HG02884 (cell line): ENCODE results near the gene KLK3.

Experiments
- ATAC-seq: cut with Tn5 transposase; IDR thresholded peaks from one replicate; pipeline ENCODE4 v1.9.1; 2021; ENCODE audit warnings: mild to moderate bottlenecking, moderate library complexity; ENCODE audit not compliant: unreplicated experiment

KLK3 gene

DNA sequence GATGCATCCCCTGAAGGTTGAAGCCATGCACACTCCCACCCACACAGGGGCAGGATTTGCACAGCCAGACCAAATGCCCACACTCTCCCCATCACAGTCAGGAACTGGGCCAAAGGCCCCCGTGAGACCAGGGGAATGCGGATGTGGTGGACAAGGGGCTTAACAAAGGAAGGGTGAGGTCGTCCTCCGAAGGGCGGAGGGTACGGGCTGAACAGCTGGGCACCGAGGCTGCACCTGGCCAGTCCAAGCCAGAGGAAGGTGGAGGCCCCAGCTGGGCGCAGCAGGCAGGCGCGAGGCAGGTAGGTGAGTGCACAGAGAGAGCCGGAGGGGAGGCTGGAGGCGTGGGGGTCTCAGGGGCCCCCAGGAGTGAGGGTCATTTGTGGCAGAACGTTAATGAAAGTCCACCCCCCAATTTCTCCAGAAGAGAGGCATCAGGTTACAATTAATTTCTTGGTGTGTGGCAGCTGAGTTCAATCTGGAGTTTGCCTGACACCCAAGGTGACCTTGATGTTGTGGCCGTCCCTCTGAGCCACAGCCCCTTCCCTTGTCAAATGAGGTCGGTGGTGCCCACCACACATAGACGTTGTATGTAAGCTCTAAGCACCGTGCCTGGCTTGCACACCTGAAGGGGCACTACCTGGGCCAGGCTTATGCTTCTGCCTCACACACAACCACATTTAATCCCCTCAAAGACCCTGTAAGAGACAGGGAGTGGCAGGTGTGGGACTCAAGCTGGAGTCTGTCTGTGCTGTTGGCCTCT, 24.3 kb upstream of the KLK3 start:
- no peak for ATAC-seq

DNA sequence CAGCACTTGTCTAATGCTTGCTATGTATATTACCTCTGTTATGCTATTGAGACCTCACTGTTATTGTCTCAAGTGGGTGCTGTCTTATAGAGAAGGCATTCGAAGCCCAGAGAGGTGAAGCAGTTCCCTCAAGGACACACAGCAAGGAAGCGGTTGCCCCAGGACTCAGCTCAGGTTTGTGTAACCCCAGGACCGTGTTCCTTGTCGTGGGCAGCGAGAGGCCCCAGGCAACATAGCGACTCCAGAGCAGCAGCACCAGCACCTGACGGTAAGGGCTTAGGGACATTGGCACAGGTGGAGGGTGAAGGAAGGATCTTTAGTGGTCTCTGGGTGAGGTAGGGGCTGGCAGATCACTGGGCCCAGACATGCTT, 23.7 kb upstream of the KLK3 start:
- no peak for ATAC-seq

DNA sequence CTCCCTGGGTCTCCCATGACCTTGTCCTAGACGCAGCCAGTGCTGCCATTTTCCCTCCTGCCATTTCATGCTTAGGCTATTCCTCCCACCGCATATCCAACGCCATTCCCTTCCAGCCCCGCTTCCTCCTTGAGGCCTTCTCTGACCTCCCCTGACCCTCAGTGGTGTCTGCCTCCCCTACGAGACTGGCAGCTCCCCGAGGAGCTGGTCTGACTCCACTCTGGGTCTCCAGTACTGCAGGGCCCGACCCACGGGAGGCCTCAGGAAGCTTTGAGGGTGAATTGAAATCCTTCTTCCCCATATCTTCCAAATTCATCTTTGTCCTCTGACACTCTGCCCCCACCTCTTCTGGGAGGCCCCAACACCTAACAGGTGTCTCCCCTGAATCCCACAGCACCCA, 22.0 kb upstream of the KLK3 start:
- no peak for ATAC-seq

DNA sequence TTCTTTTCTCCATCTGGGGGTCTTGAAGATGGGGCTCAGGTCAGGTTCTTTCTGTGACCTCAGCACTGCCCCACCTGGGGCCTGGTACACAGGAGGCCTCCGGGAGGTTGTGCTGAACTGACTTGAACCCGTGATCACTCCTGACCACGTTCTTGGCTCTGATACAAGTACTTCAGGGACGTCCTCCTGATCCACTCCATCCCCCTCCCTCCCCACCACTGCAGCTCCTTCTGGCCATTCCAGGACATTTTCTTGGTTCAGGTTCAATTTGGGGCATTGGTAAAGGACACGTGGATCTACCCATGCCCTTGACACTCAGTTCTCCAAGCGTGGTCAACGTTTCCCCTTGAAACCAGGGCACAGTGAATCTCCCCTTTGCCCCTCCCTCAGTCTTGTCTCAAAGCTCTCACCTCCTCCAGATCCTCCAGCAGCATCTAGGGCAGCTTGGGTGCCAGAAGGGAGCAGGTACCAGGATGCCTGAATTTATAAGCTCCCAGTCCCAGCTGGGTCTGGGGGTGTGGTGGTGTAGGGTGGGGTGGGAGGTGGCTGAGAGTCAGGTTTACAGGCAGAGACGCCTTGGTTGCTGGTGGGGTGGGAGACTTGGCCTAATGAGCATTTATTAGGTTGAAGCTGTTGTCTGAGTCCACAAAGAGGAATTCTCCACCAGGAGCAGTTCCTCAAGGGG, 21.5 kb upstream of the KLK3 start, which contains the start of gene KLK15:
TSS of gene KLK15 (minus strand) at position 458 of the 685 bp plus-strand sequence. CDS start 2,082 bp downstream, outside the sequence.
- ATAC-seq = no peak

DNA sequence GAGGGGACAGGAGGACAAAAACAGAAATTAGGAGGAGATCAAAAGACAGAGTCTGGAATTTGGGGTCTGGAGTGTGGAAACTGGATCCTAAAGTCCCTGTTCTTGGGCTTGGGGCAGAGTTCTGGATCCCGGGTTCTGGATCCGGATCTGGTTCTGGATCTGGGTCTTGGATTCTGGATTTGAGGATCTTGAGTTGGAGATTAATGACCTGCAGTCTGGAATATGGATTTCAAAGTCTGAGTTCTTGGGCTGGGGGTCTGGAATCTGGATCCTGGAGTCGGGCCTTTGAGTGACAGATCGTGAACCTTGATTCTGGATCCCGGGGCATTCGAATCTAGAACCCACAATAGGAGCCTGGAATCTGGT, 20.9 kb upstream of the KLK3 start:
- ATAC-seq = no peak

DNA sequence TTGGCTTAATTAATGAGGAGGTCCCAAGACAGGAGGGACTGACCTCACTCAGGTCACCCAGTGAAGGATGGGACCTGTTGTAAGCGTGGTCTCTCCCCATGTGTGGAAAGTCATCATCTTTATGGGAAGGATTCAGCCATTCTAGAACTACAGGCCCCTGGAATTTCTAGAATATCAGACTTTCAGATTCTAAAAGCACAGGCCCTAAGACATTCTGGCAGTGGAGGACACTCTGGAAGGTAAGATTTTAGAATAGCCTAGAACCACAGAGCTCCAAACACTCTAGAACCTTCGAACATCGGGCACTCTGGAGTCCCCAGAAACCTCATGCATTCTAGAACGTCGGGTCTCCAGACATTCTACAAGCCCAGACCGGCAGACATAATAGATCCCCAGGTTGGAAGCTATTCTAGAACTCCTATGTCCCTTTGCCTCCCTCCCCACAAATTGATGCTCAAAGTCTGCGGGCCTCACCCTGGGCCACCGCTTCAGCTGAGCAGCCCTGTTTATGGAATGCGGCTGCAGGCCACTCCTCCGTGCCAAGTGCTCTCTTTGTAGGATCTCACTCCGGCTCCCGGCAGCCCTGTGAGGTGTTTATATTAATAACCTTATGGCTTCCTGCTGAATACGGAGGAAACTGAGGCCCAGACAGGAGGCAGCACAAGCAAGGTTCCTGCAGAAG, 19.5 kb upstream of the KLK3 start:
- no peak for ATAC-seq

DNA sequence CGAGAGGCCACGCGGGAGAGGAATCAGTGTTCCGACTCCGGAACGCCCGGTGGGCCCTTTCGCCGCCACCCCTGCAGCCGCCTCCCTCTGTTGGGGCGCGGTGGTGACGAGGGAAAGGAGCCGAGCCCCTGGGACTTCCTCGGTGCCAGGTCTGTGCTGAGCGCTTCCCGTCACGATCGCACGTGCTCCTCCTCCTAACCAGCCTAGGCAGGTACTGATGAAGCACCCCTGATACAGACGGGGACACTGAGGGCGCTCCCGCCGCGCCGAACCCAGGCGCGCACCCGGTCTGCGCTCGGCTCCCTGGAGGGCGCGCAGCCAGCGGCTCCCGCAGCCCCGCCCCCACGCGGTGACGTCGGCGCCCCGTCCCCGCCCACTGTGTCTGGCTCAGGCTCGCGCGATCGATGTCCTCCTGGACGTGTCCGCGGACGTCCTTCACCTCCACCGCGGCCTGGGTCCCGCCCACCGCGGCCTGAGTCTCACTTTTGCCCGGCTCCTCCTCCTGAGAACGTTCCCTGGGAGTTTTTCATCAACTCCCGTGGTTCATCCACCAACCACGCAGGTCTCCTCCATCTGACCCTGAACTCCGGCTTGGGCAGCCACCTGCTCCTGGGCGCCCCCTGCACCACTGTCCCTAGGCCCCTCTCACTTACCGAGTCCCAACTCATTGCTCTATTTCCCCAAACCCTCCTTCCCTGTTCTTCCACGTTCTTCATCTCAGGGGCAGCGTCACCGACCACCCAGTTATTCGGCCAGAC, 18.8 kb upstream of the KLK3 start:
- ATAC-seq = no peak

DNA sequence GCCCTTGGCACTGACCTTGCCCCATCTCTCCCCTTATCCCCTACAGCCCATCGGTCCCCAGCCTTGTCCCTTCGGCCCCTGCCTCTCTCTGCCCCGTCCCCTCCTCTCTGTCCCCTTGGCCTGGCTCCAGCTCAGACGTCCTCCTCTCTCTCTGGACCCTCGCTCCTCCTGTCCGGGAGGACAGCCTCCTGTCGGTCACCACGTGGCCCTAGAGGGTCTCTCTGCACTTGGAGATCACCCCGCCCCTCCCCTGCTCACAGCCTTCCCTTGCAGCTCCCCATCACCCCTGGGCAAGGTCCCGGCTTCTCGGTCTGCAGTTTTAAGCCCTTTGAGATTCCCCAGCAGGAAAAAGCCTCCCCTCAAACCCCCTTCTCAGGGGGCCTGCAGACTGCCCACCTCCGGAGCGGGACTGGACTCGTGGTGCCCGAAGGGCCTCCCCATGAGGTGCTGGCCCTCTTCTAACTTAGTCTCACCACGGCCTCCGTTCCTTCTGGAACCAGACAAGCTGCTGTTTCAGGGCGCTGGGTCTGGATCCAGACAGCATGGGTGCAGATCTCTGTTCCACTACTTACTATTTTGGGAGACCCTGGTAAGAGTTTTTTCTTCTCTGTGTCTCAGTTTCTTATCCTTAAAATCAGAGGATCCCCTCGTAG, 18.0 kb upstream of the KLK3 start:
- no peak for ATAC-seq

DNA sequence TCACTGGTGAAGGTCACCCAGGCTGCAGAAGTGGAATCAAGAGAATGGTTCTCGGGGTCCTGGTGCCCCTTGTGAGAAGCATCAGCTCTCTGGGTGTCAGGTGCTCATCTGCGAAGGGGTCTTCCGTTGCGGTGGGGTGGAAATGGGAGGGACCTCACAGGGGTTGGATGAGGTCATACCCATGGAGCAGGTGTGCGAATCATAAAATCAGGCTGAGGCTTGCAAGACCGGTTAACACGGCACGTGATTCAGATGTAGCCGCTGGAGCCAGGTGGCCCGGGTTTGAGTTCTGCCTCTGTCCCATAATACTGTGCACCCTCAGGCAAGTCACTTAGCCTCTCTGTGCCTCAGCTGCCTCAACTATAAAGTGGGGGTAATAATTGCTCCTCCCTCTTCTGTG, 17.4 kb upstream of the KLK3 start:
- no peak for ATAC-seq

DNA sequence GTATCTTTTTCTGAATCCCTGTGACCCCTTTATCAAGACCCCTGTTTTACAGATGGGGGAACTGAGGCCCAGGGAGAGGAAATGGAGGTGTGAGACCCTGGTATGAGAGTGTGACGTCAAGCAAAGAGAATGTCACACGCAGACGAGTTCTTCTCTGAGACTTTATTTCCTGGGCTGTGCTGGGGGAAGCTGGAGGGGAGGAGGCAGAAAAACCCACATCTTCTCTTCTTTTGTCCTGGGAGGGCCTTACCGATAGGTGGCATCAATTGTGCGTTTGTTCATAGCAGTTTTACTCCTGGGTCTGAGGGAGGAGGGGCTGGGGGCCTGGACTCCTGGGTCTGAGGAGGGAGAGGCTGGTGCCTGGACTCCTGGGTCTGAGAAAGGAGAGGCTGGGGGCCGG, 16.5 kb upstream of the KLK3 start:
- ATAC-seq = no peak

DNA sequence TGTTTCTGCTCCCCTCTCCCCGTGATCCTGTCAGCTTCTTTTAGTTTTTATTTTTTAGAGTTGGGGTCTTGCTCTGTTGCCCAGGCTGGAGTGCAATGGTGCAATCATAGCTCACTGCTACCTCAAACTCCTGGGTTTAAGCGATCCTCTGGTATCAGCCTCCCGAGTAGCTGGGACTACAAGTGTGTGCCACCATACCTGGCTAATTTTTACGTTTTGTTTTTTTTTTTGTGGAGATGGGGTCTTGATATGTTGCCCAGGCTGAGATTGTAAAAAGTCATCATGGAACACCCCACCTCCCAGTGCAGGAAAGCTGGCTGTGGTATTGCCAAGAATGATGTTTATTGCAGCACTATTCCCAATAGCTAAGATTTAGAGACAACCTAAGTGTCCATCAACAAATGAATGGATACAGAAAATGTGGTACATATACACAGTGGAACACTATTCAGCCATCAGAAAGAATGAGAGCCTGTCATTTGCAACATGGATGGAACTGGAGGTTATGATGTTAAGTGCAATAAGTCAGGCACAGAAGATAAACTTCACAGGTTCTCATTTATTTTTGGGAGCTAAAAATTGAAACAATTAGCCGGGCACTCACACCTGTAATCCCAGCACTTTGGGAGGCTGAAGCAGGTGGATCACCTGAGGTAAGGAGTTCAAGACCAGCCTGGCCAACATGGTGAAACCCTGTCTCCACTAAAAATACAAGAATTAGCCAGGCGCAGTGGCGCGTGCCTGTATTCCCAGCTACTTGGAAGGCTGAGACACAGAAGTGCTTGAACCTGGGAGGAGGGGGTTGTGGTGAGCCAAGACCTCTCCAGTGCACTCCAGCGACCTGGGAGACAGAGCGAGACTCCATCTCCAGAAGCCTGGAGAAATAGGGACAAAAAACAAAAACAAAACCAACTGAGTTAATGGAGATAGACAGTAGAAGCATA, 14.7 kb upstream of the KLK3 start:
- no peak for ATAC-seq

DNA sequence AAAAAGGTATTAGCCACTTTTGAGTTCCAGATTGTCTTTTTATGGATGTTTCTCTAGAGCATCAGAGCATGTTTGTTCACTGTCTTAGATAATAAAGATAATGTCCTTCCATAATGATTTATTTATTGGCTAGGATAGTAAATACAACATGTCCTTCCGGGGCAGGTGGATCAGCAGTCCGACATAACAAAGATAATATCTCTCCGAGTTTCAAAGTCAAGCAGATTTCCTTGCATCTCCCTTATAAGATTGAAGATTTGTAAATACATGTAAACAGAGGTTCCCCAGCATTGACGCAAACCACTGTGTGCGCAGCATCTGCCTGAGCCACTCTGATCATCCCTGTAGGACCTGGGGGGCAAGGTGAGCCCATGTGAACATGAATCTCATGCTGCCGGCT, 12.6 kb upstream of the KLK3 start:
- no peak for ATAC-seq

DNA sequence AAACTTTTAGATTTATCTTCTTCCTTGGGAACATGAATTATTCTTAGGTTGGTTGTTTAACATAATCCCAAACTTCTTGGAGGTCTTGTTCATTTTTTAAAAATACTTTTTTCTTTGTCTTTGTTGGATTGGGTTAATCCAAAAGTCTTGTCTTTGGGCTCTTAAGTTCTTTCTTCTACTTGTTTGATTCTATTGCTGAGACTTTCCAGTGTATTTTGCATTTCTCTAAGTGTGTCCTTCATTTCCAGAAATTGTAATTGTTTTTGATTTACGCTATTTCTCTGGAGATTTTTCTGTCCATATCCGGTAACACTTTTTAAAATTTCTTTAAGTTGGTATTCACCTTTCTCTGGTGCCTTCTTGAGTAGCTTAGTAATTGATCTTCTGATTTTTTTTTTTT, 11.5 kb upstream of the KLK3 start:
- no peak for ATAC-seq

DNA sequence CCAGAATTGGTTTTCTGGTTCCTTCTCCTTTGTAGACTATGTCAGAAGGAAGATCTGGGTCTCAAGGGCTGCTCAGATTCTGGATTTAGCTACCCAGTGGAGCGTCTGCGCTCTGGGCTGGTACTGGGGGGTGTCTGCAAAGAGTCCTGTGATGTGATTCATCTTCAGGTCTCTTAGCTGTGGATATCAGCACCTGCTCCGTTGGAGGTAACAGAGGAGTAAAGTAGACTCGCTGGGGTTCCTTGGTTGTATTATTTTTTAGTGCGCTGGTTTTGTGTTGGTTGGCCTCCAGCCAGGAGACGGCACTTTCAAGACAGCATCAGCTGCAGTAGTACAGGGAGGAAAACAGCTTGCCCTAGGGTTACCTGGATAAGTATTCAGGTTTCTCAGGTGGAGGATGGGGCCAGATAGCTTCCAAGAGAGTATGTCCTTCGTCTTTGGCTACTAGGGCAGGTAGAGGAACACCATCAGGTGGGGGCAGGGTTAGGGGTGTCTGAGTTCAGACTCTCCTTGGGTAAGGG, 11.0 kb upstream of the KLK3 start:
- no peak for ATAC-seq

DNA sequence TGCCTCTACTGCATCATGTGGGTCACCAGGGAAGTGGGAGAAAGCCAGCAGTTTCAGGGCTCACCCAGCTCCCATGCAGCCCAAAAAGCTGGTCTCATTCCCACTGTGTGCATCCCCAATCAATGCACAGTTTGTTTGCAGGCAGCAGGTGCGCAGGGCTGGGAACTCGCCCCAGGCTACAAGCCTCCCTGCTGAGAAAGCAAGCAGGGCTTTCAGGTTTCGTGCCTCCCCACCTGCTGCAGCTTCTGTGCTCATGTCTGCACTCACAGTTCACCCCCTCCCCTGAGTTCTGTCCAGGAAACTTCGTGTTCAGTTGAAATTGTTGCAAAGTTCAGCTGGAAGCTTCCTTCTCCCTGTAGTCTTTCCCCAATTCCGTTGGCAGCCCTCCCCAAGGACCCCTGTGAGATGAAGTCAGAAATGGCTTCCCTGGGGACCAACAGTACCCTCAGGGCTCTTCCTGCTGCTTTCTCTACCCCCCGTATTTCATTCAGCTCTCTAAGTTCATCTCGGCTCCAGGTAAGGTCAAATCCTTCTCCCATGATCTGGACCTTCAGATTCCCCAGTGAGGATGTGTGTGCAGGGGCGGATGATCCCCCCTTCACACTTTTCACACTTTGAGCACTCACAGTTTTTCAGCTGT, 10.3 kb upstream of the KLK3 start:
- no peak for ATAC-seq

DNA sequence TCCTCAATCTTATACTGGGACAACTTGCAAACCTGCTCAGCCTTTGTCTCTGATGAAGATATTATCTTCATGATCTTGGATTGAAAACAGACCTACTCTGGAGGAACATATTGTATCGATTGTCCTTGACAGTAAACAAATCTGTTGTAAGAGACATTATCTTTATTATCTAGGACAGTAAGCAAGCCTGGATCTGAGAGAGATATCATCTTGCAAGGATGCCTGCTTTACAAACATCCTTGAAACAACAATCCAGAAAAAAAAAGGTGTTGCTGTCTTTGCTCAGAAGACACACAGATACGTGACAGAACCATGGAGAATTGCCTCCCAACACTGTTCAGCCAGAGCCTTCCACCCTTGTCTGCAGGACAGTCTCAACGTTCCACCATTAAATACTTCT, 4.0 kb upstream of the KLK3 start:
- no peak for ATAC-seq

DNA sequence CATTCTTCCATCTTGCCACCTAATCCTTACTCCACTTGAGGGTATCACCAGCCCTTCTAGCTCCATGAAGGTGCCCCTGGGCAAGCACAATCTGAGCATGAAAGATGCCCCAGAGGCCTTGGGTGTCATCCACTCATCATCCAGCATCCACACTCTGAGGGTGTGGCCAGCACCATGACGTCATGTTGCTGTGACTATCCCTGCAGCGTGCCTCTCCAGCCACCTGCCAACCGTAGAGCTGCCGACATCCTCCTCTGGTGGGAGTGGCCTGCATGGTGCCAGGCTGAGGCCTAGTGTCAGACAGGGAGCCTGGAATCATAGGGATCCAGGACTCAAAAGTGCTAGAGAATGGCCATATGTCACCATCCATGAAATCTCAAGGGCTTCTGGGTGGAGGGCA, 3.1 kb upstream of the KLK3 start:
- no peak for ATAC-seq

DNA sequence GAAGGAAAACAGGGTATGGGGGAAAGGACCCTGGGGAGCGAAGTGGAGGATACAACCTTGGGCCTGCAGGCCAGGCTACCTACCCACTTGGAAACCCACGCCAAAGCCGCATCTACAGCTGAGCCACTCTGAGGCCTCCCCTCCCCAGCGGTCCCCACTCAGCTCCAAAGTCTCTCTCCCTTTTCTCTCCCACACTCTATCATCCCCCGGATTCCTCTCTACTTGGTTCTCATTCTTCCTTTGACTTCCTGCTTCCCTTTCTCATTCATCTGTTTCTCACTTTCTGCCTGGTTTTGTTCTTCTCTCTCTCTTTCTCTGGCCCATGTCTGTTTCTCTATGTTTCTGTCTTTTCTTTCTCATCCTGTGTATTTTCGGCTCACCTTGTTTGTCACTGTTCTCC, 2.7 kb downstream of the KLK3 start:
- ATAC-seq = no peak

DNA sequence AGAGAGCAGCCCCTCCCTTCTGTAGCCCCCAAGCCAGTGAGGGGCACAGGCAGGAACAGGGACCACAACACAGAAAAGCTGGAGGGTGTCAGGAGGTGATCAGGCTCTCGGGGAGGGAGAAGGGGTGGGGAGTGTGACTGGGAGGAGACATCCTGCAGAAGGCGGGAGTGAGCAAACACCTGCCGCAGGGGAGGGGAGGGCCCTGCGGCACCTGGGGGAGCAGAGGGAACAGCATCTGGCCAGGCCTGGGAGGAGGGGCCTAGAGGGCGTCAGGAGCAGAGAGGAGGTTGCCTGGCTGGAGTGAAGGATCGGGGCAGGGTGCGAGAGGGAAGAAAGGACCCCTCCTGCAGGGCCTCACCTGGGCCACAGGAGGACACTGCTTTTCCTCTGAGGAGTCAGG, 4.2 kb downstream of the KLK3 start:
- no peak for ATAC-seq
